Midbrain (tissue), 1 donor: ENCODE data around the gene EIF1.
"Not testable (repeated sequence)": the region's sequence is repeated elsewhere in the genome, so short reads cannot be mapped to it uniquely, and the experiment has no call there.

Source experiments
- DNase-seq: peaks from one replicate; lab custom pipeline; 2025; lab: John Stamatoyannopoulos, UW

EIF1 gene

DNA sequence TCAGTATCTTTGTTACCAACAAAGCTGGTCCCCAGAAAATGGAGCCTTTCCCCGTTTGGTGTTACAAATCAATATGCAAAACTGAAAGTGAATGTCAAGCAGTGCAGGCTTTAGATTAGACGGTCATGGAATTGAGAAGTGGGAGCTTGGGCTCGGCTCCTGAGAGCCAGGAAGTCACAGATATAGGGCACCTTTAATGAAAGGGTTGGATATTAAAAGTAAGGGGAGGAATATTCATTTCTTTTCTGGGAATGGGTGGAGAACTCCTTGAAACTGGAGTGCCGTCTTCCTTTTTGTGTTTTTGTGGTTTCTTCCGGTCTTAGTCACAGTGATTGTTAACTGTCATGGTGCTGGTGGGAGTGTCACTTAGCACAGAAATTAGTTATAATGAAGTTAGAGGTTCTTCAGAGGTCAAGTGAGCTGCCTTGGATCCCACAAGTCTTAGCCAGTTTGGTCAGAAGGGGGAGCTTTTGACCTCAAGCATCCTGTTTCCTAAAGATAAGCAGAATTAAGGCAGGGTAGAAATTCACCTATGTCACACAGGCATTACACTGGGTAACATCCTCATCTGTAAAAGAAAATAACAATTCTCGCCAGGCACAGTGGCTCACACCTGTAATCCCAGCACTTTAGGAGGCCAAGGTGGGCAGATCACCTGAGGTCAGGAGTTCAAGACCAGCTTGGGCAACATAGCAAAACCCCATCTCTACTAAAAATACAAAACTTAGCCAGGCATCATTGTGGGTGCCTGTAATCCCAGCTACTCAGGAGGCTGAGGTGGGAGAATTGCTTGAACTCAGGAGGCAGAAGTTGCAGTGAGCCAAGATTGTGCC lies 9.6 kb upstream of the EIF1 start:
- DNase-seq: no peak

DNA sequence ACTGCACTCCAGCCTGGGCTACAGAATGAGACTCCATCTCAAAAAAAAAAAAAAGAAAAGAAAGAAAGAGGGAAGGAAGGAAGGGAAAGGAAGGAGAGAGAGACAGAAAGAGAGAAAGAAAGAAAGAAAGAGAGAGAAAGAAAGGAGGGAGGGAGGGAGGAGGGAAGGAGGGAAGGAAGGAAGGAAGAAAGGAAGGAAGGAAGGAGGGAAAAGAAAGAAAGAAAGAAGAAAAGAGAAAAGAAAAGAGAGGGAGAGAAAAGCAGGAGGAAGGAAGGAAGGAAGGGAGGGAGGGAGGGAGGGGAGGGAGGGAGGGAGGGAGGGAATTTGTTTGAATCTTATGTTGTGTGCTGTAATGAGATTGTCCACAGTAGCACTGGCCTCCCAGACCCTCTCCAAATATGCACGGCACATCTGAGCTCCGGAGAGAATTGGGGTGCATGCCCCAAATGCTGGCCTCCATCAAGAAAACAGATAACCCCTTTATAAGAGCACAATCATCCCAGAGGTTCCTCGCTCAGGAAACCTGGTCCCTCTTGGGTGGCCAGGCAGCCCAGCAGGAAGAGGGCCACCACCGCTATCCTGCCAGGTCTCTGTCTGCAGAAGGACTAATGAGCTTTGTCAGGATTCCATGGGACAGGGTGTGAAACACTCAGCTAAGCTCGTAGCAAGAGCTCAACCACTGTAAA lies 8.8 kb upstream of the EIF1 start:
- no peak for DNase-seq

DNA sequence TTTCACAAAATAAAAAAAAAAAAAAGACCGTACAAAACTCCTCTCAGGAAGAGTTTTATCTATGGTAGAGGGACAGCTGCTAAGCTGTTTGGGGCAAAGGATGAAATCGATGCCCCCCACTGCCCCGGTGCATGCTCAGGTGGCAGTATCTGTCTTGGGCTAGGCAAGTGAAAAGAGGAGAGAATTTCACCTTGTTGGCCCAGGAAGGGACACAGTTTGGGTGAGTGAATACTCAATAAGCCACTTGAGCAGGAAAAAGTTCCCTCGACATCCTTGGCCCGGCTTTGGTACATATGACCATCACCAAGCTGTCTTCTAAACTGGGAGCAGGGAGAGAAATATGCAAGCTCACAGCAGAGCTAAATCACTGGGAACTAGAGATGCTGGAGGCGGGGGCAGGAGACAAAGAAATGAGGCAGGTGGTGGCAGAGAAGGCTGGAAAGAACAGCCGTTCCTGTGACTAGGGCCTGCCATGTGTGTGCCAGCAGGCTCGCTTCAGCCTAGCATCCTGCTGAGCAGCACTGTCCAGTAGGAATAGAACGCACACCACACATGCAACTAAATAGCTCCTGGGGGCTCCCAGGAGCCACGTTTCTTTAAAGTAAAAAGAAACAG lies 8.2 kb upstream of the EIF1 start:
- no peak for DNase-seq

DNA sequence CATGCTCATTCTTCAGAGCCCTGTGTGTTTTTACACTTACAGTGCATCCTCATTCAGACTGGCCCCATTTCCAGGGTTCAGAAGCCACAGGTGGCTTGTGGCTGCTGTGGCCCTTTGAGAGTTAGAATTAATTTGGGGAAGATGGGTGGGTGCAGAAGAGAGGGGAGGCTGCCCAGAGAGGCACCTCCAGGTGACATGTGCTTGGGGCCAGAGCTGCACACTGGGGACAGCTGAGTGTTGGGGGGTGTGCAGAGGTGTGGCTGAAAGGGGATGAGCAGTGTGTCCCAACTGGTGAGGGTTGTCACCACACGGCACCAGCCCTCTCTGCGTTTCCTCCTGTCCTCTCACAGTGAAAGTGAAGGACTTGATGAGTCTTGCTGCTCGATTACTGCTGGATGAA lies 6.9 kb upstream of the EIF1 start:
- no peak for DNase-seq

GRCh38 chr17:41682631-41683030 lies 6.1 kb upstream of the EIF1 start:
- no peak for DNase-seq

GRCh38 chr17:41683441-41684007 lies 5.2 kb upstream of the EIF1 start:
- DNase-seq: no peak

DNA sequence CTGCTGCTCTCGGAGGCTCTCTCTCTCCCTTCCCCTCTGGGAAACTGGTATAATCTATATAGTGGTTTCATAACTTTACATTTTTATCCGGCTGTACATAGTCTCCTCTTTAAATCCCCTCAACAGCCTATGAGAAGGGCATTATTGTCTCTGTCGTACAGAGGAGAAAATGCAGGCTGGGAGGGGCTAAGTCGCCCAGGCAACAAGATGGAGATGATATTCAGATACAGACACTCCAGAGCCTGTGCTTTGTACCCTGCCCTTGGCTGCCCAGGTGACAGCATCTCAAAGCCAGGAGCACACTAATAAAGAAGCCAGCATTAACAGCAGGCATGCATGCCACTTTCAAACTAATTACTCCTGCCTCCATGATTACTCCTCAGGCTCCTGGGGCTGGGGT lies 4.7 kb upstream of the EIF1 start:
- no peak for DNase-seq

GRCh38 chr17:41685753-41686152 lies 2.9 kb upstream of the EIF1 start:
- not testable (repeated sequence) for DNase-seq

DNA sequence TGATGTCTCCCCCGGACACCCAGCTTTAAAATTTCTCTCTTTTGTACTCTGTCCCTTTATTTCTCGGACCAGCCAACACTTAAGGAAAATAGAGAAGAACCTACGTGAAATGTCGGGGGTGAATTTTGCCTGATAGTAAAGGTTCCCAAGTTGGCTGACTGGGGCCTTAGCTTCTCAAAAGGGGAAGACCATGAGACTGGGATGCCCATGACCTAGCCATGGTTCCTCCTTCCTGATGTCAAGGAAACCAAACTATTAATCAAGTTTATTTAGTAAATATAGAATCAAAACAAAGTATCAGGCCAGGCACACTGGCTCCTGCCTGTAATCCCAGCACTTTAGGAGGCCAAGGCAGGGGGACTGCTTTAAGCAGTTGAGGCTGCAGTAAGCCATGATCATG lies 2.4 kb upstream of the EIF1 start:
- no peak for DNase-seq

DNA sequence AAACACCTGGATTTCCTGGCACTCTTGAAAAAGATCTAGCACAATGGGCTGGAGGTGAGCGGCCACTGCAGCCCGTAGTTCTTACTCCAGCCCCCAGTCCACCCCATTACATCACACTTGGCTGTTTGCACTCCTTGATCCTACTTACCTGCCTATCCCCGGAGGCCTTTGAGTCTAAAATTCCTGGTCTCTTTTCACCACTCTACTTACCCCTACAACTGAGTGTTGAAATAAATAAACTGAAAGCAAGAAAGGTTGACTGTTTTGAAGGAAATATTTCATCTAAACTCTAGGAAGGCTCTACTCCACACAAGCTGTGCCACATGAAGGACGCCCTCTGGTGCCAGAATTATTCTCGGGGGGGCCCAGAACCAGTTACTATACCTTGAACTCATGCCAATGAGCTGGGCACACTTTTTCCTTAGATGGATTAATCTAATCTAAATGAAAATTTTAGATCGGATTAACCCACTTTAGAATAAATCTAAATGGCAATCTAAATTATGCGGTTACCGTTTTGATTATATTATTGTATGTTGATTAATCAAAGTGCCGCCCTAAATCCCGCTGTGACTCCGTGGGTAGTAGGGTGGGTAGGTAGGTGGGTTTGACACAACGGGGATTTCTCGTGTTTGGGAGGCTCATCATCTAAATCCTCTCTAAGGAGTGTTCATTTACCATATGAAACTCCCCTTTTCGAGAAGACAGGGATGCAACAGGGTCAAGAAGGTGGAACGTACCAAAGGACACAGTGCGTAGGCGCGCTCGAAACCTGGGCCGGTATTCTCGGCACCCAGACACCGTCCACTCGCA lies 651 bp upstream of the EIF1 start:
- peak; percentile 55 for DNase-seq

DNA sequence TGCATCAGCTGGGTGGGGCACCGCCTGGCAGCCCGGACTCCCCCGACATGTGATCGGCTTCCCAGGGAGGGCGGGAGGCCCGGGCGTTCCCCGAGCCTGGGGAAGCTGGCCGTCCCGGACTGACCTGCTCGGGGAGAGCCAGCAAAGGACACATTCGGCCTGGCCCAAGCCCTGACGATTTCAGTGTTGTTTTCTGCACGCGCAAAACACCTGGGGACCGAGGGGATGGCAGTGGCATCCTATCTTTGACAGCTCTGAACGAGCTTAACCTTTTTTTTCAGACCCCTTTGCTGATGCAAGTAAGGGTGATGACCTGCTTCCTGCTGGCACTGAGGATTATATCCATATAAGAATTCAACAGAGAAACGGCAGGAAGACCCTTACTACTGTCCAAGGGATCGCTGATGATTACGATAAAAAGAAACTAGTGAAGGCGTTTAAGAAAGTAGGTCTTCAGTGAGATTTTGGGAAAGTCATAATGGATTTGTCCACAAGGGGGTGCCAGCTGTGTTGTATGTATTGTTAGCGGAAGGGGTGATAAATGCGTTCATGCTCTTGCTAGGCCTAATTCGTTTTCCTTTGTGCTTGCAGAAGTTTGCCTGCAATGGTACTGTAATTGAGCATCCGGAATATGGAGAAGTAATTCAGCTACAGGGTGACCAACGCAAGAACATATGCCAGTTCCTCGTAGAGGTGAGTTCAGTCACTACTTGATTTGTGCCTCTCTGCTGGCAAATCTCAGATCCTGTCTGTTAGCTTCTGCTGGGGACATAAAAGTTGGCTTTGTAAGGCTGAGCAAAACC lies 1.0 kb downstream of the EIF1 start:
- no peak for DNase-seq

DNA sequence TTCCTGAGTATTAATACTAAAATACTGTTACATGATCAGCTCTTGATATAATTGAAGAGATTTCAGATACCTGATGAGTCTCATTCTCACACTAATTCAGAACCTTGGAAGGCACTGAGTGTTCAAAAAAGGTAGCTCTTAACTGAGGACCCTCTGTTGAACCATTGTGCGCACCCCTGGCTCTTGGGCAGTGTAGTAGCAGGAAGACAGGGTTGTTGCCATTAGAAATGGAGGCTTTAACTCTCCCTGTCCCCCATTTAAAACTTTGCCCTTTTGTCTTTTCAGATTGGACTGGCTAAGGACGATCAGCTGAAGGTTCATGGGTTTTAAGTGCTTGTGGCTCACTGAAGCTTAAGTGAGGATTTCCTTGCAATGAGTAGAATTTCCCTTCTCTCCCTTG lies 1.8 kb downstream of the EIF1 start:
- no peak for DNase-seq

DNA sequence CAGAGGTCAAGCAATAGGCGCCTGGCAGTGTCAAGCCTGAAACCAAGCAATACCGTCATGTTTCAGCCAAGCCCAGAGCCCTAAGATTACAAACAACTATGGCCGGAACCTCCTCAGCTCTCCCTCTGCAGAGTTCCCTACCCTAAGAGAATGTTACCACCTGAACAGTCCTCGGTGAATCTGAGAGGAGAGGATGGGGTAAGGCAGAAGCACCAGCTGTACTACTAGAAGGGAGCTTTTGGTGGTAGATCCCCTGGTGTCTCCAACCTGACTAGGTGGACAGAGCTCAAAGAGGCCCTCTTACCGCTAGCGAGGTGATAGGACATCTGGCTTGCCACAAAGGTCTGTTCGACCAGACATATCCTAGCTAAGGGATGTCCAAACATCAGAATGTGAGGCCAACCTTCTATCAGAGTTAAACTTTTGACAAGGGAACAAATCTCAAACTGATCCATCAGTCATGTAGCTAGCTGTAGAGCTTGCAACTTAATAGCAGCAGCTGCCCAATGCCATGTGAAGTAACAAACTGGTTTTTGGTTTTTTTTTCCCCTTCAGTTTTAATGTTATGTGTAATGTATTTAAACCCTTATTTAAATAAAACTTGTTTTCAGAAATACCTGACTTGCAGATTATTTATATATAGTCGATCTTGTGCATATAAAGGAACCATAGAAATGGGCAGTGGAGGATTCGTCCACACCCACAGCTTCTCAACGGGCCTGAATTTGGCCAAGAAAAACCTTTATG lies 2.5 kb downstream of the EIF1 start:
- DNase-seq: no peak

DNA sequence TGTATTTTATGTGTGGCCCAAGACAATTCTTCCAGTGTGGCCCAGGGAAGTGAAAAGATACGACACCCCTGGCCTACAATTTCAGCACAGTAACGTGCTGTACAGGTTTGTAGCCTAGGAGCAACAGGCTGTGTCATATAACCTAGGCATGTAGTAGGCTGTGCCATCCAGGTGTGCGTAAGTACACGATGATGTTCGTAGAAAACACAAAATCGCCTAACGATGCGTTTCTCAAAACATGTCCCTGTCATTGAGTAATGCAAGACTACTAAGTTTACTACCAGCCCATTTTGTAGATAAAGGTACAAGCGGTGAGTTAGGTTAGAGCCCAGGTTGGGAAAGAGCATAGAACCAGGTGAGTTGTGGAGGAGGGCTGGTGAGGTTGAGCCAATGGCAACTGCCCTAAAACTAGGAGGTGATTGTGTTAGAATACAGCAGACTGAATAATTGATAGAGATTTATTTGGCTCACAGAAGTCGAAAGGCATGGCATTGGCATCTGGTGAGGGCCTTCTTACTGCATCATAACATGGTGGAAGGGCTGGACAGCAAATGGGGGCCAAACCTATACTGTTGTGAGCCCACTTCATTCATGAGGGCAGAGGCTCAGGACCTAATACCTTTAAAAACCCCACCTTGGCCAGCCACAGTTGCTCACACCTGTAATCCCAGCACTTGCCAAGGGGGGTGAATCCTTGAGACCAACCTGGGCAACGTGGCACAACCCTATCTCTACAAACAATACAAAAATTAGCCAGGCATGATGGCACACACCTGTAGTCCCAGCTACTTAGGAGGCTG lies 4.2 kb downstream of the EIF1 start:
- no peak for DNase-seq

DNA sequence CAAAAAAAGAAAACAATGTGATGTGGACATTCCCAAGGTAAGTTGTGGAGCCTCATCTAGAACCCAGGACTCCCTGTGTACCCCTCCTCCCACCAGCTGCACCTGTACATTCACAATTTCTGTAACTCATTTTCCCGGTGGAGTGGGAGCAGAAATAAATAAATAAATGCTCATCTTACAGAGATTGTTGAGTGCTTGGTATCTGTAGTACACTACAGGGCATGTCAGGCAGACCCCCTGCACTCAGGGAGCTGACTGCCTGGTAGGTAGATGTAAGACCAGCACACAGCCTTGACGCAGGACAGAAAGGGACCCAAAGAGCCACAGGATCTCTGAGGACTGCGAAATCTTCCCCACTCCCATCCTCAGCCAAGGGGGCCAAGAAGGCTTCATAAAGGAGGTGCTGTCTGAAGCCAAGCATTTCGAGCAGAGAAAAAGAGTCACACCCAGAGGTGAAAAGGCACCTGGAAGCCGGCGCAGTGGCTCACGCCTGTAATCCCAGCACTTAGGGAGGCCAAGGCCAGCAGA lies 6.5 kb downstream of the EIF1 start:
- no peak for DNase-seq

GRCh38 chr17:41695954-41696757 lies 7.5 kb downstream of the EIF1 start:
- peak; percentile 67 for DNase-seq

DNA sequence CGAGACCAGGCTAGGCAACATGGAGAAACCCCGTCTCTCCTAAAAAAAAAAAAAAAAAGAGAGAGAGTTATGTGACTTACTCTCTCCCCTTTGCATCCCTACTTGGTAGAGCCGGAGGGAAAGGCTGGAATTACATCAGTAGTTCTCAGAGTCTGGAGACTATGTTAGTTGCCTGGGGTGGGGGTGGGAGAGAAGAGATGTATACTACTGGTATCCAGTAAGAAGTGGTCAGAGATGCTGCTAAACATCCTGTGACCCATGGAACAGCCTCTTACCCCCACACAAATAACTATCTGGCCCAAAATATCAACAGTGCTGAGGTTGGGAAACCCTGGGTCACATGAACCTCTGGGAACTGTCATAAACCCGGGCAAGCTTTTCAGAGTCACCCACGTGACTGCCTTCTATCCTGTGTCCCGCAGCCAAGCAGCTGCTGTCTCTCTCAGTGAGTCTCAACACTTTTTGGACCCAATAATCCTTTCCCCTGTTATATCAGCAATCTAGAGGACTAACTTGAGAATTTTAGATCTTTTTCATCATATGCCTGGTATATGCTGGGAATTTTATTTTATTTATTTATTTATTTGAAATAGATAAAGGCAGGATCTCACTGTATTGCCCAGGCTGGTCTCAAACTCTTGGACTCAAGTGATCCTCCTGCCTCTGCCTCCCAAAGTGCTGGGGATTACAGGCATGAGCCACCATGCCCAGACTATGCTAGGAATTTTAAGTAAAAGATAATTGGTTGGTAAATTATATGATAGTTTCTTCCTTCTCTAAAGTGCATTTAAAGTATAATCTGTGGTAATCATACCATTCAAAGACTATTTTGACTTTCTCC lies 8.7 kb downstream of the EIF1 start:
- DNase-seq: peak; percentile 67
